NCI-H1694 (cell line): Measurements from ENCODE around the gene CYP21A2.
"Not testable (repeated sequence)": the region's sequence is repeated elsewhere in the genome, so short reads cannot be mapped to it uniquely, and the experiment has no call there.

Experiments used
- DNase-seq: peaks from one replicate; lab custom pipeline; 2025; lab: John Stamatoyannopoulos, UW

CYP21A2 gene

GRCh38 chr6:32055756-32056155, 17.5 kb downstream of the CYP21A2 start:
- not testable (repeated sequence) for DNase-seq

GRCh38 chr6:32056254-32056653, 18.0 kb downstream of the CYP21A2 start:
- DNase-seq = no peak

GRCh38 chr6:32057966-32058365, 19.8 kb downstream of the CYP21A2 start:
- DNase-seq = no peak

GRCh38 chr6:32058511-32058963, 20.3 kb downstream of the CYP21A2 start:
- DNase-seq = no peak

GRCh38 chr6:32060966-32061655, 22.9 kb downstream of the CYP21A2 start:
- DNase-seq = no peak

- DNase-seq = no peak
These were observed 26.5 kb downstream of the CYP21A2 start for GRCh38 chr6:32064706-32065105.

GRCh38 chr6:32067521-32067920, 29.3 kb downstream of the CYP21A2 start:
- DNase-seq = not testable (repeated sequence)

- not testable (repeated sequence) for DNase-seq
These were observed 30.1 kb downstream of the CYP21A2 start for GRCh38 chr6:32068315-32068714.

GRCh38 chr6:32068867-32069266, 30.7 kb downstream of the CYP21A2 start:
- DNase-seq = no peak

- no peak for DNase-seq
These were observed 31.2 kb downstream of the CYP21A2 start for GRCh38 chr6:32069460-32069859.

- DNase-seq = no peak
These were observed 31.8 kb downstream of the CYP21A2 start for GRCh38 chr6:32069878-32070515.

GRCh38 chr6:32070814-32071543, 32.8 kb downstream of the CYP21A2 start:
- DNase-seq = no peak

GRCh38 chr6:32073101-32073500, 34.9 kb downstream of the CYP21A2 start:
- DNase-seq = no peak

GRCh38 chr6:32073613-32074012, 35.4 kb downstream of the CYP21A2 start:
- DNase-seq = no peak

GRCh38 chr6:32074996-32075532, 36.8 kb downstream of the CYP21A2 start:
- DNase-seq = no peak

- DNase-seq = no peak
These were observed 37.6 kb downstream of the CYP21A2 start for GRCh38 chr6:32075781-32076180.

GRCh38 chr6:32076321-32076809, 38.1 kb downstream of the CYP21A2 start:
- no peak for DNase-seq

- no peak for DNase-seq
These were observed 41.5 kb downstream of the CYP21A2 start for GRCh38 chr6:32079566-32080290.

- no peak for DNase-seq
These were observed 43.2 kb downstream of the CYP21A2 start for GRCh38 chr6:32081168-32081990.

GRCh38 chr6:32082478-32082877, 44.3 kb downstream of the CYP21A2 start:
- no peak for DNase-seq

- no peak for DNase-seq
These were observed 44.7 kb downstream of the CYP21A2 start for GRCh38 chr6:32082935-32083334.
